NOMO-1 (cell line): ENCODE measurements around the gene GALNT6.
A peak's percentile ranks its signal among the peaks of the same experiment; 100 is the strongest.
"Not testable (repeated sequence)": the region's sequence is repeated elsewhere in the genome, so short reads cannot be mapped to it uniquely, and the experiment has no call there.

ENCODE experiments used
- DNase-seq, 2 experiments: peaks; one replicate each; lab custom pipeline; 2025; ENCODE audit not compliant: unreplicated experiment in 2 of 2; lab: John Stamatoyannopoulos, UW

GALNT6 gene

GRCh38 chr12:51326698-51327439 is 64.3 kb downstream of the GALNT6 start:
- peak; percentile 97 to 99 for DNase-seq

DNA sequence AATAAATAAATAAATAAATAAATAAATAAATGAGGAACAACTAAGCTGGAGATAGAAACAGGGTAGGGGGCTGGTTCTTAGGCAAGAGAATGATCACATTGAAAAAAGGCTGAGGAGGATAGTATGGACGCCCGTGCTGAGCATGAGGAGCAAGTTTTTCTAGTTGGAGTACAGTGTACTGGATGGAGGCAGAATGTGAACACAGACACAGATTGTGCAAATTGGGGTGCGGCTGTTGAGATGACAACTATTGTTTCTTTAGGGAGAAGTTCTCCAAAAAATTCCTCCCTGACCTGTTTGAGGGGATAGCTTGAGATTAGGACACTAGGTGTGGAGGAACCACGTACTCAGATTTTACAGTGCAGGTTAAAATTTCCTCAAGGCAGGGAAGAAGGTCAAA is 66.3 kb downstream of the GALNT6 start:
- no peak for DNase-seq

DNA sequence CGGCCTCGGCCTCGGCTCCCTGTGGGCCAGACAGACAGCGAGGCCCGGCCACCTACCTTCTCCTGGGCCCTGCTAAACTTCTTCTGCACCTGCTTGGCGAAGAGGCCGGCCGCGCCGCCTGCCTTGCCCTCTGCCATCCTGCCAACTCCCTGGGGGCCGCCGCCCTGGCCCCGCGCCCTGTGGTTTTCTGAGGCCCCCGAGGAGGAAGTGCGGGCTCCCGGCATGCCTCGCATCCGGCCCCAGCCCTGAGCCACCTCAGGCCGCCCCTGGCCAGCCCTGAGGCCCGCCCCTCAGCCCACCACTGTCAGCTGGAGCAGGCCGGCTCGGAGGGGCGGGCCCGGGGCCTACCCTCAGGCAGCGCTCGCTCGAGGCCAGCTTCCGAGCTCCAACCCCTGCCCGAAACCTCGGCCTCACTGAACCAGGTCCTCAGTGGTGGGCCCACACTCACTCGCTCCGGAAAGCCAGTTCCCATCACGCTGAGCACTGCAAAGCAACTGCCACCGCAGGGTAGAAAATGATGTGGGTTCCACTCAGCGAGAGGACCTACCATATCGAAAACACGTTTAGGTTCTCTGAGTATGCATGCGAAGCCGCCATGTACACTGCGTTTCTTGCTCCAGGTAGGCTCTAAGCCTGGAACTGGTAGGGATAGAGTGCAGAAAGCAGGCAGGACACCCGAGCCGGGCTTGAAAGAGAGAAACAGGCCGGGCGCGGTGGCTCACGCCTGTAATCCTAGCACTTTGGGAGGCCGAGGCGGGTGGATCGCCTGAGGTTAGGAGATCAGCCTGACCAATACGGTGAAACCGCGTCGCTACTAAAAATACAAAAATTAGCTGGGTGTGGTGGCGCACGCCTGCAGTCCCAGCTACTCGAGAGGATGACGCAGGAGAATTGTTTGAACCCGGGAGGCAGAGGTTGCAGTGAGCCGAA is 67.0 kb downstream of the GALNT6 start, which contains the start of gene BIN2:
Gene BIN2, minus strand, starts transcription at position 209 of the 930 bp plus-strand sequence. Its CDS starts 72 bp downstream, at position 137.
- DNase-seq = peak; percentile 73 to 82

DNA sequence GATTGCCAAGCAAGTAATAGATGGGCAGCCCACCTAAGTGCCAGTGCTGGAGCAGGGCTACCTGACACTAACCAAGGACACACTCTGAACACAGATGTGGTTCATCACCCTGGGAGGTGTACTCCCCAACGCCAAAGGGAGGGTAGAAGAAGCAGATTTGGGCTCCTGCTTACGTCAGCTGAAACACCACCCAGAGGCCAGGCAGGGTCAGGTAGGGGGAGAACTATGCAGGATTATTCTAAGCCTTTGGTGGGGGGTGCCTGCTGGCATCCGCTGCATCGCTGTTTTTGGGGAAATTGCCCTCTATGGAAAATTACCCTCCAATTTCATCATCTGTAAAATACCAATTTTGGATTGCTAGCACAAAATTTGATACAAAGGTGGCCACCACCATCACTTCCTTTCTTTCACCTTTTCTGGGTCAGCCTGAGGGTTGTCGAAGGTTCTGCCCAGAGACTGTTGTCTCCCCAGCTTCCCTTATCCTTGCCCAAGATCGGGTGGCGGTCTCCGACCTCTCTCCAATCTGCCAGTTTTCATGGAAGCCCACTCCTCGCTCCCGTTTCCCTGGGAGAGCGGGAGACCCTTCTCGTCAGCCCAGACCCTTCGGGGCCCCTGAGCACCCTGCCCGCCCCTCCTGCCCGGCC is 67.8 kb downstream of the GALNT6 start:
- DNase-seq = peak in 1 of 2 experiments; percentile 37

DNA sequence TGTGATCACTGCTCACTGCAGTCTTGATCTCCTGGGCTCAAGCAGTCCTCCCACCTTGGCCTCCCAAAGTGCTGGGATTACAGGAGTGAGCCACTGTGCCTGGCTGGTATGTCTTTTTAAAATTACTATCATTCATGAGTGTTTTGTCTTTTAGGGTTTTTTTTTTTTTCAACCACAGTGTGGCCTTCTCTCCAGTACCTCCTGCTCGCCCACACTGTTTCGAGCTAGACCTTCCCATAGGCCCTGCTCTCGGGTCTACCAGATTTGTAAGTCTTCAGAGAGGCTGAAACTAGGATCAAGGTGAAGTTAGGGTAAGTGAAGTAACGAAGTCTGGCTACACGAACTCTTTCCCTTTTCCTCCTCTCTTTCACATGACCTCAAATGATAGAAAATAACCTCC is 68.8 kb downstream of the GALNT6 start:
- no peak for DNase-seq

- no peak for DNase-seq
Measured at GRCh38 chr12:51321882-51322281, 69.3 kb downstream of the GALNT6 start.

DNA sequence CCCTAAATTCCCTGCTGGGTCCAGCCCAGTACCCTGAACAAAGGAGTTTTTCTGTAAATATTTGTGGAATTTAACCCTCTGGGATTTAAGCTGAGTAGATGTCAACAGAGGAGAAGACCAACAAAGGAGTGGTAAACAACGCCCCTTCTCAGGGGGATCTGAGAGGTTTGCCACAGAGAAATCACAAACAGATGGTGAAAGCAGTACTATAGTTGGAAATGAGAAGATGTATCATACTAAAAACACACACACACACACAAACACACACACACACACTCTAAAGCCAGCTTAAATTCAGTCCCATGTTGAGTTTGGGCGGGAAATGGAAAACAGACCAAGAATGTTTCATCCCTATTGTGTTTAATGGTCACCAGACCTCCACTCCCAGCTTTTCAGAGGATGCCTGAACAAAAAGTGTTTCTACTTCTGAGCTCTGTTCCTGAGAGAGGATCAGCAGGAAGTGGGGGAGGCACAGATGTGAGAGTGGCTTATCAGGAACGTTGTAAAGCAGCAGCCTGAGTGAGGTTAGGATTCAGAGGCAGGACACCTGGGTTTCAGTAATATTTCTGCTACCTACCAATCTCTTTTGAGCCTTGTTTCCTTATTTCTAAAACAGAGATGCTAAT is 70.4 kb downstream of the GALNT6 start:
- DNase-seq = no peak

DNA sequence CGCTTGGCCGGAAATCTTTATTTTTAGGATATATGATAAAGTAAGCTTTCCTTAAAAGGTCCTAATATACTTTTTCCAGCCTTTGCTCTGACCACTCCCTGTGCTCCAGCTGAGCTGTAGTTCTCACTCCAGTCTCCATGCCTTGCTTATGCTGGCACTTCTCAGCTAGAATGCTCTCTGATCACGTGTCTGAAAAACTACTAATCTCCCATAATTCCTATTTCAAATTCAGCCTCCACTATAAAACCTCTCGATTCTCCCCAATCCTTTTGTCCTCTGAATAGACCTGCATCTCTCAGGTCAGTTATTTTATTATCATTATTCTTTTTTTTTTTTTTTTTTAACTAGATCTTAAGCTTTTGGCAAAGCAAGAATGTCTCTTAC is 70.9 kb downstream of the GALNT6 start:
- DNase-seq = no peak

GRCh38 chr12:51318846-51319599 is 72.2 kb downstream of the GALNT6 start:
- peak; percentile 90 to 95 for DNase-seq

GRCh38 chr12:51318057-51318806 is 73.0 kb downstream of the GALNT6 start:
- not testable (repeated sequence) for DNase-seq

DNA sequence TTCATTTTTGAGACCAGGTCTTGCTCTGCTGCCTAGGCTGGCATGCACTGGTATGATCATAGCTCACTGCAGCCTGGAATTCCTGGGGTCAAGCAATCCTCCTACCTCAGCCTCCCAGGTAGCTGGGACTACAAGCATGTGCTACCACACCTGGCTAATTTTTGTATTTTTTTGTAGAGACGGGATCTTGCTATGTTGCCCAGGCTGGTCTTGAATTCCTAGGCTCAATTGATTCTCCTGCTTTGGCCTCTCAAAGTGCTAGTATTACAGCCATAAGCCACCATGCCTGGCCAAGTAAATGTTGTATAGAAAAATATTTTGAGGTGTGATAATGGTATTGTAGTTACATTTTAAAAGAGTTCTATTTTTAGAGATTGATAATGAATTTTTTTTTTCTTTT is 79.8 kb downstream of the GALNT6 start:
- no peak for DNase-seq

GRCh38 chr12:51307655-51308593 is 83.3 kb downstream of the GALNT6 start:
- DNase-seq = no peak

GRCh38 chr12:51306507-51306906 is 84.7 kb downstream of the GALNT6 start:
- peak in 1 of 2 experiments; percentile 13 for DNase-seq
